GM18951 (cell line): ENCODE results near the gene NPL.

Experiments used
- POLR2A ChIP-seq: IDR thresholded peaks from 4 replicates; pipeline ENCODE4 v1.6.1; 2011; ENCODE audit warnings: mild to moderate bottlenecking; ENCODE audit not compliant: insufficient read length, insufficient read depth; ENCODE audit errors: extremely low read depth
- in situ Hi-C: fragments of 300-500 bp; cut with MboI; formaldehyde crosslinking; loops from one replicate; pipeline ENCODE4 v1.12.0; 2022; ENCODE audit warnings: low sequenced_read_pairs, mixed read lengths, inconsistent platforms; ENCODE audit not compliant: unreplicated experiment

NPL gene

GRCh38 chr1:182845894-182846293 lies 56.3 kb downstream of the NPL start:
- in situ Hi-C loops: no loop called here
- TF ChIP-seq POLR2A: no peak

DNA sequence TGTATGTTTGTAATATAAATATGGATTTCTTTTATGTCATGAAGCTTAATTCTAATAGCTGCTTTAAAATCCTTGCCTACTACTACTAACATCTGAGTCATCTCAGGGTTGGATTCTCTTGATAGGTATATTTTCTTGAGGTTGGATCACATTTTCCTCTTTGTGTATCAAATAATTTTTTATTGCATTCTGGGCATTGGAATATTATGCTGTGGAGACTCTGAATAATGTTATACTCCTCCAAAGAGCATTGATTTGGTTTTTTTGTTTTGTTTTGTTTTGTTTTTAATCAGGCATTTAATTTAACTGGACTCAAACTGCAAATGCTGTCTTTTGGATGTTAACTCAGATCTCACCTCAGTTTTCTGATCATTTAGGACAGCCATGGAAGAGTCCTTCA lies 57.5 kb downstream of the NPL start:
- no peak for TF ChIP-seq POLR2A
- in situ Hi-C loops: no loop called here

DNA sequence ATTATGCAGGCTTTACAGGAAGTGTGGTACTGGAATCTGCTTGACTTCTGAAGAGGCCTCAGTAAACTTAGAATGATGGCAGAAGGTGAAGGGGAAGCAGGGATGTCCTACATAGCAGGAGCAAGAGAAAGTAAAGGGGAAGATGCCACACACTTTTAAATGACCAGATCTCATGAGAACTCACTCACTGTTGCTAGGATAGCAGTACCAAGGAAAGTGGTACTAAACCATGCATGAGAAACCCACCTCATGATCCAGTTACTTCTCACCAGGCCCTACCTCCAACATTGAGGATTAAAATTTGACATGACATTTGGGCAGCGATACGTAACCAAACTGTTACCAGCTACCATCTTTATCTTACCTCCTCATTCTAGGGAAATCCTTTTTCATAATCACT lies 59.2 kb downstream of the NPL start:
- TF ChIP-seq POLR2A: no peak

DNA sequence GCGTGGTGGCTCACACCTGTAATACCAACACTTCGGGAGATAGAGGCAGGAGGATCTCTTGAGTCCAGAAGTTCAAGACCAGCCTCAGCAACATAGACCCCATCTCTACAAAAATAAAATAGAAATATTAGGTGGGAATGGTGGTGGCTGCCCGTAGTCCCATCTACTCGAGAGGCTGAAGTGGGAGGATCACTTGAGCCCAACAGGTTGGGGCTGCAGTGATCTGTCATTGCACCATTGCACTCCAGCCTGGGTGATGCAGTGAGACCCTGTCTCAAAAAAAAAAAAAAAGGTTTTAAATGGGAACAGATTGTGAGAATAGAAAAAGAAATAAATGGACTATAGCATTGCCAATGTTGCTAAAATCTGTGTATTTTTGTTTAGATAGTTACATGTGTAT lies 60.7 kb downstream of the NPL start:
- no peak for TF ChIP-seq POLR2A
- in situ Hi-C loops: no loop called here

More for the DNA sequence above, 59.2 kb downstream of the NPL start:
- in situ Hi-C loops: no loop called here

DNA sequence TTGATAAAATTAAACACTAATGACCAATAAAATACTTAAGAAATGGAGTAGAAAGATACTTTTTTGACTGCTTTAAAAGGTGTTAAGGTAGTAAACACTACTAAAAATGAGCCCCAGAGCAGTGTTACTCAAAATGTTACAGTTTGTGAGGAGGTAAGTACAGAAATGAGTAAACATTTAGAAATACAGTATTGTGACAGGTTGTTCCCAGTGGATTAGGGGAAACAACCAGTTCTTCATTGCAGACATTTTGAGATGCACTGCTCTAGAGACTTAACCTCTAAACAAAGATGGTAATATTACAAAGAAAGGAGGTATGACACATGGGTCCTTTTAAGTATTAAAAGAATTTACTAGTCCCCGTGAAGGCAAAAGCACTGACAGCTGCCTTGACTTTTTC lies 62.3 kb downstream of the NPL start:
- in situ Hi-C loops: no loop called here
- no peak for TF ChIP-seq POLR2A

GRCh38 chr1:182855911-182856310 lies 66.3 kb downstream of the NPL start:
- in situ Hi-C loops: no loop called here
- no peak for TF ChIP-seq POLR2A

DNA sequence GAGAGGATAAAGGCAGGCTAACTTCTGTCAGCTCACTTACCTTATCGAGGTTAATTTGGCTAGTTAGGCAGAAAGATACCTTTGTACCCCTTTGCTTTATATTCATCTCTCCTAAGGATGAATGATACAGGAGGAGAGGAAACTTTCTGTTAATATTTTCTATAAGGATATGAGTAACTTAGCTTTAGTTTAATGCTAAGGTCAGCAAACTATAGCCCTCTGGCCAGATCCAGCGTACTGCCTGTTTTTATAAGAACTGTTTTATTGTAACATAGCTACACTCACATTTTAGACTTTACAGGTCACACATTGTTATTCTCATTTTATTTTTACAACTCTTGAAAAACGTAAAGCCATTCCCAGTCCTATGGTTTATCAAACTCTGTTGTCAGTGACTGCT lies 67.6 kb downstream of the NPL start:
- TF ChIP-seq POLR2A: no peak
- in situ Hi-C loops: no loop called here

DNA sequence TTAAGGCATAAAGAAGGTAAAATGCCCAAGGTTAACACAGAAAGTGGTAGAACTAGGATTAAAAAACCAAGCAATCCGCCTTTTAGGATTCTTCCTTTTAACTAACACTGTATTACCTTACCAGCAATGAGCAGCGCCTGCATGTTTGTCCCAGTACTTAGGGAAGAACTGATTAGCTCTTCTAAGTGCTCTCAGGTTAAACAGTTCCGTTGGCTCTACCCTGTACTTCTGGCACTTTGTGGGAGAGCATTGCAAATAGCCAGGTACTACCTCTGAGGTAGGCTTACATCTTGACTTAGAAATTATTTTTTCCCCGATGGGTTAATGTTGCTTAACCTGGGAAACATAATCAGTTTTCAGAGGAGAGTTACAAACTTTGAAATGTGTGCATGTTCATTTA lies 71.1 kb downstream of the NPL start:
- in situ Hi-C loops: no loop called here

DNA sequence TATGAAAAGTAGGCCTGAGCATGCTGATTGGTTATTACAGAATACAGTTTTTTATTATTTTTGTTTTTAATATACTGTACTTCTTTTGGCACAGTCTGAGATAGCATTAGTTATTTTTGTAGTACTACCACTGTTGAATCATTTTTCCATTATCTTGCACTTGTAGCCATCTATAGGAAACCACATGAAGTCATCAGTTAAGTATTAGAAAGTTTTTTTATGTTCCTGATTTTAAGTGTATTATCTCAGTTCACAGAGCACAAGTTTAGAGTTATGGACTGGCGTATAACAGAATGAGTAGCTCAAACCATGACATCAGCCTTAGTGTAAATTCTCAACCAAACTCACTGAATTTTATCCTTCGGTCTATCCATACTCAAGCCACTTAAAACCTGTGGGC lies 72.4 kb downstream of the NPL start:
- in situ Hi-C loops: no loop called here

More for the DNA sequence above, 71.1 kb downstream of the NPL start:
- TF ChIP-seq POLR2A: no peak

GRCh38 chr1:182862827-182863226 lies 73.3 kb downstream of the NPL start:
- no peak for TF ChIP-seq POLR2A
- in situ Hi-C loops: no loop called here

More for the DNA sequence above, 72.4 kb downstream of the NPL start:
- no peak for TF ChIP-seq POLR2A

DNA sequence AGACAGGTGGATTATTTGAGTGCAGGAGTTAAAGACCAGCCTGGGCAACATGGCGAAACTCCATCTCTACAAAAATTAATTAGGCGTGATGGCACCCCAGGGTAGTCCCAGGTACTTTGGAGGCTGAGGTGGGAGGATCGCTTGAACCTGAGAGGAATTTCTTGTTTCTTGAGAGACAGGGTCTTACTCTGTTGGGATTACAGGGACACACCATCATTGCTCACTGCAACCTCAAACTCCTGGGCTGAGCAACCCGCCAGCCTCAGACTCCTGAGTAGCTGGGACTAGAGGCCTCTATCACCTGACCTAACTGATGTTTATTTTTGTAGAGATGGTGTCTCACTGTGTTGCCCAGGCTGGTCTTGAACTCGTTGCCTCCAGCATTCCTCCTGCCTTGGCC lies 74.4 kb downstream of the NPL start:
- no peak for TF ChIP-seq POLR2A
- in situ Hi-C loops: no loop called here

GRCh38 chr1:182867861-182868260 lies 78.3 kb downstream of the NPL start:
- in situ Hi-C loops: no loop called here
- TF ChIP-seq POLR2A: no peak

GRCh38 chr1:182869241-182869666 lies 79.7 kb downstream of the NPL start:
- in situ Hi-C loops: no loop called here
- no peak for TF ChIP-seq POLR2A

DNA sequence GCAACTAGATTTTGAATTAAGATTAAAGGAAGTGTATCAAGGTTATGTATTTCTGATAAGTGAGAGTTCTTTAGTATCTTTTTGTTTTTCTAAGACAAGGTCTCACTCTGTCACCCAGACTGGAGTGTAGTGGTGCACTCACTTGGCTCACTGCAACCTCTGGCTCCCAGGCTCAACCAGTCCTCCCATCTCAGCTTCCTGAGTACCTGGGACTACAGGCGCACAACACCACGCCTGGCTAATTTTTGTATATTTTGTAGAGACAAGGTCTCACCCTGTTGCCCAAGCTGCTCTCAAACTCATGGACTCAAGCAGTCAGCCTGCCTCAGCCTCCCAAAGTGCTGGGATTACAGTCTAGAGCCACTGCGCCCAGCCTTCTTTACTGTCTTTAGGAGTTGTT lies 83.3 kb downstream of the NPL start:
- no peak for TF ChIP-seq POLR2A
- in situ Hi-C loops: no loop called here

DNA sequence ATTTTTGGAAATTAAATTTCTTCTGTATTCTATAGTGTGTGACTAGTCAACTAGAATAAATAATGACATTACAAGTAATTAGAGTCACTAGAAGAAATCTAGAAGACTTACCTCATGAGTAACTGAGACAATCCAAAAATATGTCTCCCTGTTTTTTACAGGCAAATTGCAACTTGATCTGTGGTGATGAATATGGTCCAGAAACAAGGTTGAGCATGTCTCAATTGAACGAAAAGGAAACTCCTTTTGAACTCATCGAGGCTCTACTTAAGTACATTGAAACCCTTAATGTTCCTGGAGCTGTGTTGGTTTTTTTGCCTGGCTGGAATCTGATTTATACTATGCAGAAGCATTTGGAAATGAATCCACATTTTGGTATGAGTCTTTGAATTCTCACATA lies 86.3 kb downstream of the NPL start:
- no peak for TF ChIP-seq POLR2A
- in situ Hi-C loops: no loop called here
